Activated CD4-positive, alpha-beta T cell treated with anti-CD3 and anti-CD28 coated beads for 4 hours (primary cell): ENCODE results near the gene UBE2M.
"Not testable (repeated sequence)": the region's sequence is repeated elsewhere in the genome, so short reads cannot be mapped to it uniquely, and the experiment has no call there.

Source experiments
- DNase-seq, 2 donors: peaks; one replicate each; pipeline ENCODE4 v3.0.0-alpha.2; 2020

Gene UBE2M

GRCh38 chr19:58555369-58555885 lies 3.0 kb downstream of the UBE2M start:
- DNase-seq, result no peak

- peak; percentile 97 to 98 for DNase-seq
Measured at GRCh38 chr19:58554494-58555368, 3.7 kb downstream of the UBE2M start, which contains the start of gene CHMP2A. Gene CHMP2A, minus strand, starts transcription at chr19:58555105. Its CDS starts 893 bp downstream, at chr19:58554212.

GRCh38 chr19:58553799-58554493 lies 4.5 kb downstream of the UBE2M start:
- no peak for DNase-seq

GRCh38 chr19:58552655-58553054 lies 5.8 kb downstream of the UBE2M start:
- no peak for DNase-seq

- no peak for DNase-seq
Measured at GRCh38 chr19:58551577-58552471, 6.6 kb downstream of the UBE2M start.

GRCh38 chr19:58551123-58551497 lies 7.3 kb downstream of the UBE2M start:
- DNase-seq, result no peak

GRCh38 chr19:58550362-58551122 lies 7.9 kb downstream of the UBE2M start:
- DNase-seq, result no peak

- no peak for DNase-seq
Measured at GRCh38 chr19:58549664-58550361, 8.6 kb downstream of the UBE2M start.

GRCh38 chr19:58548859-58549663 lies 9.3 kb downstream of the UBE2M start:
- DNase-seq, result no peak

- no peak for DNase-seq
Measured at GRCh38 chr19:58547323-58548312, 10.8 kb downstream of the UBE2M start.

- DNase-seq, result no peak
Measured at GRCh38 chr19:58546019-58546530, 12.3 kb downstream of the UBE2M start.

- DNase-seq, result no peak
Measured at GRCh38 chr19:58545286-58546018, 13.0 kb downstream of the UBE2M start.

GRCh38 chr19:58544591-58545285 lies 13.7 kb downstream of the UBE2M start:
- peak in 1 of 2 donors; percentile 72 for DNase-seq

- DNase-seq, result peak; percentile 100
Measured at GRCh38 chr19:58543826-58544590, 14.4 kb downstream of the UBE2M start, which contains the start of gene TRIM28. Gene TRIM28, plus strand, starts transcription at chr19:58544064. Its CDS starts 694 bp downstream, at chr19:58544758.

- not testable (repeated sequence) for DNase-seq
Measured at GRCh38 chr19:58542641-58543372, 15.6 kb downstream of the UBE2M start.

- not testable (repeated sequence) for DNase-seq
Measured at GRCh38 chr19:58539169-58539559, 19.2 kb downstream of the UBE2M start.
